Measurements from ENCODE around the gene RAD21L1. TPM values are rescaled to one million over a fixed set of nuclear protein-coding genes. Genes with fewer than 3 reads are reported as not detected.

Gene RAD21L1
- total and polyA plus RNA-seq, 4 donors, result not detected

- Histone ChIP-seq H3K36me3 (ENCODE audit: control insufficient read depth in 4 of 4, insufficient read depth in 3 of 4, low read depth in 1 of 4, low read length in 3 of 4) (no peaks in the 10 kb centered on the region), H3K9ac (ENCODE audit: low read depth in 1 of 2, low read length in 2 of 2) (no peak overlapping the region), H3K4me3 (ENCODE audit: low read depth in 1 of 3, low read length in 3 of 3) (no peak overlapping the region), H3K4me1 (ENCODE audit: control insufficient read depth in 4 of 4, insufficient read depth in 4 of 4, low read length in 3 of 4) (no peaks in the 10 kb centered on the region), H3K27ac (ENCODE audit: low read depth in 1 of 2, low read length in 2 of 2) (no peak overlapping the region), H3K9me3 (ENCODE audit: control insufficient read depth in 4 of 4, low read length in 3 of 4) (no peaks in the 10 kb centered on the region), H3K27me3 (ENCODE audit: control insufficient read depth in 4 of 4, insufficient read depth in 4 of 4, low read length in 3 of 4) (no peaks in the 10 kb centered on the region)
- no peak for DNase-seq (ENCODE audit: low spot score)
- WGBS, result 95% methylated on average over 1 of the region's 1 CpG
- TF ChIP-seq ZBTB33 (IDR thresholded peaks at IDR 0.05) (no peak), RXRA (IDR thresholded peaks at IDR 0.05) (no peak), REST (IDR thresholded peaks at IDR 0.05) (no peak), HNF4G (IDR thresholded peaks at IDR 0.05) (no peak), RAD21 (IDR thresholded peaks at IDR 0.05) (no peak), MAX (IDR thresholded peaks at IDR 0.05) (no peak), ATF3 (IDR thresholded peaks at IDR 0.05) (no peak)
Measured at GRCh38 chr20:1292620-1293019, 66.8 kb downstream of the RAD21L1 start.

- no peak for TF ChIP-seq TAF1 (conservative IDR thresholded peaks at IDR 0.05)
- TF ChIP-seq FOXA2 (IDR thresholded peaks at IDR 0.05), result no peak
- no peak for TF ChIP-seq REST (IDR thresholded peaks at IDR 0.05)
- no peak for TF ChIP-seq FOXA1 (IDR thresholded peaks at IDR 0.05)
- no peak for TF ChIP-seq ATF3 (IDR thresholded peaks at IDR 0.05)
- no peak for TF ChIP-seq RXRA (IDR thresholded peaks at IDR 0.05)
- TF ChIP-seq HNF4A (conservative IDR thresholded peaks at IDR 0.05), result no peak
- TF ChIP-seq RAD21 (IDR thresholded peaks at IDR 0.05), result no peak
- no peak for TF ChIP-seq NR2F2 (IDR thresholded peaks at IDR 0.05)
- no peak for TF ChIP-seq SP1 (IDR thresholded peaks at IDR 0.05)
- TF ChIP-seq YY1 (IDR thresholded peaks at IDR 0.05), result no peak
- no peak for TF ChIP-seq MAX (IDR thresholded peaks at IDR 0.05)
- no peak for TF ChIP-seq HNF4G (IDR thresholded peaks at IDR 0.05)
- no peaks in the 10 kb centered on the region for H3K27me3 ChIP-seq (ENCODE audit: control insufficient read depth in 4 of 4, insufficient read depth in 4 of 4, low read length in 3 of 4)
- H3K4me3 ChIP-seq (ENCODE audit: low read depth in 1 of 3, low read length in 3 of 3), result no peak overlapping the region
- 93% methylated on average over 6 of the region's 6 CpGs for WGBS
- no peak overlapping the region for H3K27ac ChIP-seq (ENCODE audit: low read depth in 1 of 2, low read length in 2 of 2)
- no peak overlapping the region for H3K9ac ChIP-seq (ENCODE audit: low read depth in 1 of 2, low read length in 2 of 2)
- DNase-seq (ENCODE audit: low spot score), result no peak
- H3K4me1 ChIP-seq (ENCODE audit: control insufficient read depth in 4 of 4, insufficient read depth in 4 of 4, low read length in 3 of 4), result no peaks in the 10 kb centered on the region
- no peaks in the 10 kb centered on the region for H3K9me3 ChIP-seq (ENCODE audit: control insufficient read depth in 4 of 4, low read length in 3 of 4)
- no peaks in the 10 kb centered on the region for H3K36me3 ChIP-seq (ENCODE audit: control insufficient read depth in 4 of 4, insufficient read depth in 3 of 4, low read depth in 1 of 4, low read length in 3 of 4)
Measured at GRCh38 chr20:1293641-1294379, 68.0 kb downstream of the RAD21L1 start.

Data from liver (tissue), 9 donors.